OCI-M2 (cell line): ENCODE results near the gene HSD3B7.
"Not testable (repeated sequence)": the region's sequence is repeated elsewhere in the genome, so short reads cannot be mapped to it uniquely, and the experiment has no call there.

Source experiments
- DNase-seq: peaks from one replicate; lab custom pipeline; 2025; ENCODE audit not compliant: unreplicated experiment; lab: John Stamatoyannopoulos, UW

Gene HSD3B7

DNA sequence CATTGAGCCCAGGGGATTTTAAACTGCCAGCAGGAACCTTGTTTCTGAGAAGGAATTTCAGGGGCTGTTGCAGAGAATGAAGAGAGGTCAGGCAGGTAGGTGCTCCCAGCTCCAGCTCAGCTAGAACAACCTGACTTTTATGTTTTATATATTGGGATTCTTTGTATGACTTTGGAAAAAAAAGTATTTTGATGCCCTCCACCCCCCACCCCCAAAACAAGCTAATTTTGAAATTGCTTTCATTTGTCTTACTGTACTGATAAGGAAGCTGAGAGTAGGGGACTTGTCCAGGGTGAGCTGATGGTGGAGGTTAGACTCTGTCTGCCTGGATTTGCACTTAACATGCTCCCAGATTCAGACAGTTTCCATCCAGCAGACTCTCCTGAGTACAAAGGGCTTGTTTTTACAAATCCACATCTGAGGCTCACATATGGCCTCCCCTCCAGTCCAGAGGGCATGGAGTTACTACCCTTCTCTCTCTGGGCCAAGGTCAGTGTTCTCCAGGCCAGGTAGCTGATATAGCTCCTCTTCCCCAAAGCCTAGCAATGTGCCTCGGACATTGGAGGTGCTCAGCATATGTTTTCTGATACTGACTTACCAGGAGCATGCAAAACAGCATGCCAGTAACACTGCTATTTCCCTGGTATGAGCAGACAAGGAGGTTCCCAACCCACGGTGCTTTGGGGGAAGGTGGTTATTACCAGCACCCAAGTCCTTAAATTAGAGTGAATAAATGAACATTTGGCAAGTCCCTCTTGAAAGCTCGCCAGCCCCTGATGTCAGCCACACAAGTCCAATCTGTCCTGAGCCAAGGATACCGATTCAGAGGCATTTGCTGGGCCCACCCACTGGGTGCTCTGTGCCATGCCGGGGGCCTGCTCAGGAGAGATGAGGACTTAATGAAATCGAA lies 14.1 kb downstream of the HSD3B7 start:
- DNase-seq = no peak

DNA sequence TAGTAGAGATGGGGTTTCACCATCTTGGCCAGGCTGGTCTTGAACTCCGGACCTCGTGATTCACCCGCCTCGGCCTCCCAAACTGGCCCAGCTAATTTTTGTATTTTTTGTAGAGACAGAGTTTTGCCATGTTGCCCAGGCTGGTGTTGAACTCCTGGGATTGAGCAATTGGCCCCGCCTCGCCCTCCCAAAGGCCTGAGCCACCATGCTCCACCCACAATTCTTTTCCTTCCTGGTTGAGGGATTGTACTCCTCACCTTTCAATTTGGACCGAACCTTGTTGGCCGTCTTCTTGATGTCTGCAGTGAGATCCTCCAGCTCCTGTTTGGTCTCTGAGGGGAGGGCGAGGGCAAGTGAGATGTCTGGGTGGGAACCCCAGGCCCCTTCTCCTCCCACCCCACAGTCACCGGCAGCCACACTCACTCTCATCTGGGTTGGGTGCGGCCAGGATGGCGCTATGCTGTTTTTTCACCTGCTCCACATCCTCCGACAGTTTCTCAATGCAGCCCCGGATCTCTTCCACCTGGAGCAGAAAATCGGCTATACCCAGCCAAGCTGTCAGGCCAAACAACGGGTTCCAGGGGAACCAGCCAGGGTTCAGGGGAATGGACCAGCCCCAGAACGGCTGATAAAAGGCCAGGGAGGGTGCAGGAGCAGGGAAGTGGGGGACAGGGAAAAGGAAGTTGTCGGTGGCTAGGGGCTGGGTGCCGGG lies 15.8 kb downstream of the HSD3B7 start:
- no peak for DNase-seq

DNA sequence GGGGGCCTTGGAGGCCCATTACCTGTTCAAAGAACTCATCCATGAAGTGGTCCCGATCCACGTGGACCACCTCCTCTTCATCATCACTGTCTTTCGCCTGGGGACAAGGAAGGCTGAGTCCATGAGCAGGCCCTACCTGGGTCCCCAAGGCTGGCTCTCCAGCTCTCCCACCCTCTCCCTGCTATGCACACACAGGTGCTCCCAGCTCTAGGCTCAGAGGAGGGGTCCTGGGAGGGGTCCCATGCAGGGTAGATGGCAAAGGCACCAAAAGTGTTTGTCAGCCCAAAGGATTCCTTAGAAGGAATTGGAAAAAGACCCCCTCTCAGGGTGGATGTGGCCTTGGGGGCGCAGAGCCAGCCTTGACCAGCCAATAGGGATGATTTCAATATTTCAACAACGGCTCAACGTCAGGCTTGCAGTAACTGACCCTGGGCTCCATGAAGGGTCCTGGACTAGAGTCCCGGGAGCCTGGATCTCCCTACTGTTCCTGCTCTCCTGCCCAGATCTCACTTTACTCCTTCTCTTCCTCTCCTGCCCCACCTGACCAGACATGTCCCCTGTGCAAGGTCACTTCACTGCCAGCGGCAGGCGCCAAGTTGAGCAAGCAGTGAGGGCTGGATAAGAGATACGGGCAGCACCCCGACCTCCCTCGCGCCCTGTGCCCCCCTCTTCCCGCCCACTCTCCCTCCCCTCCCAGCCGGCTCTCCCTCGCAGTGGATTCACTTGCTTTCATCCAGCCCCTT lies 16.7 kb downstream of the HSD3B7 start:
- DNase-seq = no peak

DNA sequence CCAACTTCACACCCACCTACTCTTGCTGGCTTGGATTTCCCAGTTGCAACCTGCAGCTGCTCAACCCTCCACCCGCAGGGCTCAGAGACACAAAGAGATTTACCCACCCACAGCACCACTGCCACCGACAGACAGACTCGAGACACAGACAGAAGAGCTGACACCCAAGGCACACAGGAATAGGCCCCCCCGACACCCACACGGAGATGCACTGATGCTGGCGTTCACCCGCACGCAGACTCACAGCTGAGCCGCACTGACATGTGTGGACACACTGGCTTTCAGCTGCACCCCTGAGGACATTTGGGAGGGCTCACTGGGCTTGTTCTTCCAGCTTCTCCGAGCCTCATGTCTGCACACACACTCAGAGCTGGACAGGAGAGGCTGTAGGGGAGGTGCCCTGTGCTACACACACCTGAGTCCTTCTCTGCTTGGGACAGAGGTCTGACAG lies 17.3 kb downstream of the HSD3B7 start:
- DNase-seq = no peak

DNA sequence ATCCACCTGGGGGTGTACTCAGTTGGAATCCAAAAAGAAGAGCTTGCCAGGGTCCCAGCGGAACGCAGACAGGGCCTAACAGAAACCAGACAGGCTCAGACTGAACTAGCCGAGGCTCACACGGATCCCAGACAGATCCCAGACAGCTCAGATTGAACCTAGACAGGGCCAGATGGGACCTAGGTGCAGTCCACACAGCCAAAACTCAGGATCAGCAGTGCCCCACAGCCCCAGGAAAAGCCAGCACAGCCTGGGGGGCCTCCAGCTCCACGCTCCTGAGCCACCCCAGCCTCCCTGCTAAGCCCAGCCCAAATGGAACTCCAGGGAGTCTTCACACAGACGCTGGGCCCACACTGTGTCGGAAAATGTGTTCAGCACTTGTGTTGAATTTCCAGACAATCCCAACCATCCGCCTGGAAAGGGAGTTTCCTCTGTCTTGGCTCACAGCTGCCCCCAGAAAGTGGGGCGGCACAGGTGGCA lies 17.9 kb downstream of the HSD3B7 start:
- DNase-seq = no peak

DNA sequence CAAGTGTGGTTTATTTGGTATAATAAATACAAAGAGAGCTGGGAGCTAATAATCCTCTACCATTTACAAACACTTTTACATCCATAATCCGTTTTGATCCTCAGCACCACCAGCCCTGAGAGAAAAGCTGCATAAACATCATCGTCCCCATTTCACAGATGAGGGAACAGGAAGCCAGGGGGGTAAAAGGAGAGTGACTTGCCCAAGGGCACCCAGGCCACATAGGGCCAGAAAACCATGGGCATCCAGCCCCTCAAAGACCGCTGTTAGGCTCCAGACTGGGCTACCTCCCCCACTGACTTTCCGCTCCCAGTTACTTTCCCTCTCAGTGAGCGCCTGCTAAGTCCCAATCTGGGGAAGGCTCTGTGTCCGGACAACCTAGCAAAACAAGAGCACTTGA lies 18.7 kb downstream of the HSD3B7 start:
- DNase-seq = no peak

DNA sequence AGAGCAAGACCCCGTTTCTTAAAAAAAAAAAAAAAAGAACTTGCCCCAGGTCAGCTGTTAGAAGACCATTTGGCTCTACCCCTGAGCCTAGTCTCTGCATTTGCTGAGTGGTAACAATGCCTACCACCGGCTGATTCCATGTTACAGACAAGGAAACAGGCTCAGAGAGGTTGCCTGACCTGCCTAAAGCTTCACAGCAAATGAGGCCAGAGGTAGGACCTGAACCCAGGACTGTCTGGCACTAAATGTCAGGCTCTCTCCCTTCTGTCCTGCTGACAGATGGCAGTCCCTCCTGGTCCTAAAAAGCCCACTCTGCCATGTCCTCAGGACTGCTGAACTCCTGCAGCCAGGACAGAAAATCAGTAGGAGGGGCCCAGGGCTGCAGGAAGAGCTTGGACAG lies 19.7 kb downstream of the HSD3B7 start:
- DNase-seq = no peak

DNA sequence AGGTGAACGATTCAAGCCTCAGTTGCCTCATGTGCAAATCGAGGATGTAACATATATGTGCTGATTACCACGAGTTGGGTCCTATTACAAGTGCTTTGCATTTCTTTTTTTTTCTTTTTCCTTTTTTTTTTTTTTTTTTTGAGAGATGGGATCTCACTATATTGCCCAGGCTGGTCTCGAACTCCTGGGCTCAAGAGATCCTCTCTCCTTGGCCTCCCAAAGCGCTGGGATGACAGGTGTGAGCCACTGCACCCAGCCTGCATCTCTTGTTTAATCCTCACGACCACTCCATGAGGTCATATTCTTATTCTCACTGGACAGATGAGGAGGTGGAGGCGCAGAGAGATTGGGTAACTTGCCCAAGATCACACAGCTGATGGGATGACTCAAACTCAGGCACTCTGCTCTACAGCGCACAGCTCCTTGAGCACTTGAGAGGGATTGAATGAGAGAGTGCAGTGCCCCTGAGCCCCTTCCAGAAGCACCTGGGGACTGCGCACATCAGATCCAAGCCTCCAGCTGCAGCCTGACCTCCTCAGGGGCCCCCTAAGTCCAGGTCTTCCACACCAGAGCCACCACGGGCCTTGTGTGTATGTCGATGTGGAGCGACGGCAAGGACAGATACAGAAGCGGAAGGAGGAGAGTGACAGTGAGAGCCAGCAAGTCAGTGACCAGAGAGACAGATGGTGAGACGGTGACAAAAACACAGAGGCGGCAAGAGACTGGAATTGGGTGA lies 20.5 kb downstream of the HSD3B7 start:
- no peak for DNase-seq

DNA sequence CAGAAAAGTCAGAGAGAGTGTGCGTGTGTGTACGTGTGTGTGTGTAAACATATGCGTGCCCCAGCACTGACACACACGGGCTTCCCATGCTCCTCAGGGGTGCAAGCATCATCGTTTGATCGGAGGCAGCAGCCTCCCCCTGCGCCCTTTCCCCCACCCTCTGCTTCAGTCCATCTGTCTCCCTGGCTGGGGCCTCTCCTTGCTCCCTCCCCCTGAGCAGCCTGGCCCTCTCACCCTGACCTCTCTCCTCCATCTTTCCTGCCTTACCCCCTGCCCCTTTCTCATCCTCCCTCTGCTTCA lies 21.0 kb downstream of the HSD3B7 start:
- no peak for DNase-seq

DNA sequence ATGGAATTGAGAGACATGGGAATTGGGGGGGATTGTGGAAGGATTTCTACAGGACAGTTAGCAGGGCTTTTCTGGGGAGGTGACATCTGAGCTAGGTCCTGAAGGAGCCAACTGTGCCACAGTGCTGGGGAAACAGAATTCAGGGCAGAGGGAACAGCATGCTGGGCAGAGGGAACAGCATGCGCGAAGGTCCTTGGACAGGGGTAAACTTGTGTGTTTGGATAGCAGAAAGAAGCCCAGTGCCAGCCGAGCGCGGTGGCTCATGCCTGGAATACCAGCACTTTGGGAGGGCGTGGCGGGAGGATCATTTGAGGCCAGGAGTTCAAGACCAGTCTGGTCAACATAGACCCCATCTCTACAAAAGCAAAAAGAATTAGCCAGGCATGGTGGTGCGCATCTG lies 21.6 kb downstream of the HSD3B7 start:
- DNase-seq = no peak

DNA sequence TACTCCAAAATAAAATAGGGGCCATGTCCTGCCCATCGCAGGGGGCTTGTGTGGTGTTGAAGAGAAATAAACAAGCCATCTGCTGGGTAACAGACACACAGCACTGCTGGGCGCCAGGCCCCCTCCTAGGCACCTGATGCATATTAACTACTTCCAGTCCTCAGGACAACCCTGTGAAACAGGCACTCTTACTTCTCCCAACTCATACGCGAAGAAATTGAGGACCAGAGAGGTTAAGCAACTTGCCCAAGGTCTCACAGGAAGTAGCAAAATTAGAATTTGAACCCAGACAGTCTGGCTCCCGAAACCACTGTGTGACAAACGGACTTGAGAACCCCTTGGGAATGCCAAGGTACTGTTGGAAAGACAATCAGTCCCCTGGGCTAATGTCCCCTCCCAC lies 22.7 kb downstream of the HSD3B7 start:
- DNase-seq = no peak

DNA sequence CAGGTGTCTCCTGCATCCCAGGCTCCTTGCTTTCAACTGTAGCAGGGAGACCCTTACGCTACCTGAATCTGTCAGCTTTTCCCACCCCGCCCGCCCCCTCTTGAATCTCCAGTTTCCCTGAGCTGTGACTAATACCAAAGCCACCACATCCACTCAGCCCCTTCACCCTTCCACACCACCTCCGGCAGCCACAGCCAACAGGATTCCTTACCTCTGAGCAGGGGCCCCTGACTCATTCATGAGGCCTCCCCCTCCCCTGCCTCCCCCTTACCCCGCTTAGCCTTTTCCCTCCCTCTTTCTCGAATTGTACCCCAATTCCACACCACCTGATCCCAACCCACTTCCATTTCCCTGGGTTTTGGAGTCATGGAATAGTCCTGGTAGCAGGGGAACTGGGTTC lies 23.1 kb downstream of the HSD3B7 start:
- DNase-seq = no peak

DNA sequence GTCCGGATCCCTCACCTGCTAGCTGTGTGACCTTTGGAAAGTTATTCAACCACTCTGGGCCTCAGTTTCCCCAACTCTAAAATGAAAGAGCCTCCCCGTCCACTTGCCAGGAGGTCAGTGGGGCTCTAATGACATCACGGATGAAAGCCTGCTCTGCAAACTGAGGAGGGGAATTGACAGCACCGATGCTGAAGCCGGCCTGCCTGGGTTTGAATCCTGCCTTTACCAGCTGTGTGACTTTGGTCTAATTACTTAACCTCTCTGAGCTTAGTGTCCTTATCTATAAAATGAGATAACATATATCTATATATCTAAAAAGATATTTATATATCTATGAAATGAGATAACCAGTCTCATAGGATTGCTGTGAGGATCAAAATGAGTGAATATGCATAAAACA lies 23.5 kb downstream of the HSD3B7 start:
- no peak for DNase-seq

DNA sequence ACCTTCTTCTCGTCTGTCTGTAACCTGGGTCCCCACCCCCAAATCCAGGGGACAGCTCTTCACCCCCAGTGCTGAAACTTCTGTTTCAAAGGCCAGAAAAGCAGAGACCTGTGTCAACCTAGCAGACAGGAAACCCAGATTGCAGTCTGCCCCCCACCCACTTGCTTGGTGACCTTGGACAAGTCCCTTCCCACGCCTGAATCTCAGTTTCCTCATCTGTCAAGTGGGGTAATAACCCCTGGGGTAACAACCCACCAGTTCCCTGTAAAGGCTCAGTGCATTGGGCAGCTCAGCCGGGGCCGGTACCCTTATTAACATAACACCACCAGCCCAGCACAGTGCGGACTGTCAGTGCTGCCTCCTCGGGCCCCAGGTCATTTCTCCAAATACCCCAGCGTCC lies 24.1 kb downstream of the HSD3B7 start:
- DNase-seq = no peak

DNA sequence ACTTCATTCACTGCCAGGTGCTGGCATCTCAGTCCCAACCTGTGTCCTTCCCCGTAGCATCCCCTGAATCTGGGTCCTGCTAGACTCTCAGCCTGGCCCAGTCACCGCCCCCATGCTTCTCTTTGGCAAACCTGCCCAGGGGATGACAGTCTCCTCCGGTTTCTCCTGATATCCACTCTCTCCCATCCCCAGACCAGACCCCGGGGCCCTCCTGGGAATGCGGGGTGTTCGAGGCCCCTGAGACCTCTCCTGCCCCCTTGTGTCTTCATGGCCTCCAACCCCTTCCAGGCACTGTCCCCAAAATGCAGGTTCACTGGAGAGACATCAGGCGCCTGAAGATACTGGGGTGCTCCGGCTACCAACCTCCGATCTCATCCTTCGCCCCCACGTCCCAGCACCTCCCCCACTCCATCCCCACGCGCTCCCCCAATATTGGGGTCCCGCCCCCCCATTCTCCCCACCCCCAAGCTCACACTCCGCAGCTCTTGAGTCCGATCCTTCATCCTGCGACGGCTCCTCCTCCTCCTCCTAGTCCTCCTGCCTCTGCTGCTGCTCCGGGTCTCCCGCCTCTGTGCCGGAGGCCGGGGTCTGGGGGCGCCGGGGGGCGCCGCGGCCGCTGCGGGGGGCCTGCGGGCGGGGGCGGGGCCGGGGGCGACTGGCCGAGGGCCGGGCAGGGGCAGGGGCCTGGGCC lies 25.0 kb downstream of the HSD3B7 start:
- DNase-seq = no peak

DNA sequence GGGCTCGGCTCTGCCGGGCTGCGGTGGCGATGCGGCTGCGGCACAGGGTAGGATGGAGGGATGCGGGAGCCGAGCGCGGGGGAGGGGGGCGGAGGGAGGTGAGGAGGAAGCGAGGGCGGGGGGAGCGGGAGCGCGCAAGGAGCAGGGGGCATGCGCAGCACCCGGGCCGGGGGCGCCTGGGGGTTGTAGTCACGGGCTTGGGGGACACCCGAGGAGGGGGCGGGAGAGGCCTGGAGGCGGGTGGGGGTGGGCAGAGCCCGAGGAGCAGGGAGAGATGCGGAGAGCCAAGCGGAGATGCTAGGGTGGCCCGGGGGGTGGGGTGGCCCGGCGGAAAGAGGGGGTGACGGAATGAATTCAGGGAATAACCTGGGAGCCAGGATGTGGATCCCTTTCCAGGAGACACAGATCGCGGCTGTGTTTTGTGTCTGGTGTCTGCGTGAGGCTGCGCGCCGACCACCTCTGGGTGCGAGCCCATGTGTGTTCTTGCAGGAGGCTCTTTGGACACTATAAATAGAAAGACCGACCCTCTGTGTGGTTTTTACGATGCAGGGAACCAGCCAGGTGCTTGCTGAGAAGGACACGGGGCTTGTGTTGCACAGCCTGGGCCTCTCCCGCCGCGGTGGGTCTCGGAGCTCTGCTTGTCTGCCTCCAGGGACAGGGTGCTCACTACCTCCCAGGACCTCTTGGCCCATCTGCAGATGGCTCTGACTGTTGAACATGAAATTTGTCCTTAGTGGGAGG lies 25.7 kb downstream of the HSD3B7 start, which contains the start of gene STX1B:
STX1B (minus strand) TSS at position 54 of the 741 bp plus-strand sequence. CDS start 242 bp downstream, outside the sequence.
- no peak for DNase-seq

DNA sequence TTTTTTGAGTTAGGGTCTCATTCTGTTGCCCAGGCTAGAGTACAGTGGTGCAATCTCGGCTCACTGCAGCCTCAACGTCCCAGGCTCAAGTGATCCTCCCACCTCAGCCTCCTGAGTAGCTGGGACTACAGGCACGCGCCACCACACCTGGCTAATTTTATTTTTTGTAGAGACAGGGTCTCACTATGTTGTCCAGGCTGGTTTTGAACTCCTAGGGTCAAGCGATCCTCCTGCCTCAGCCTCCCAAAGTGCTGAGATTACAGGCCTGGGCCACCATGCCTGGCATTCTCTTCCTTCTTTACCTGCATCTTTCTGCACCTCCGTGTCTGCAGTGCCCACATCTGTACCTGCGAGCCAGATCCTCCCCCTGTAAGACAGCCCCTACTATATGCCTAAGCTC lies 26.8 kb downstream of the HSD3B7 start:
- DNase-seq = not testable (repeated sequence)

DNA sequence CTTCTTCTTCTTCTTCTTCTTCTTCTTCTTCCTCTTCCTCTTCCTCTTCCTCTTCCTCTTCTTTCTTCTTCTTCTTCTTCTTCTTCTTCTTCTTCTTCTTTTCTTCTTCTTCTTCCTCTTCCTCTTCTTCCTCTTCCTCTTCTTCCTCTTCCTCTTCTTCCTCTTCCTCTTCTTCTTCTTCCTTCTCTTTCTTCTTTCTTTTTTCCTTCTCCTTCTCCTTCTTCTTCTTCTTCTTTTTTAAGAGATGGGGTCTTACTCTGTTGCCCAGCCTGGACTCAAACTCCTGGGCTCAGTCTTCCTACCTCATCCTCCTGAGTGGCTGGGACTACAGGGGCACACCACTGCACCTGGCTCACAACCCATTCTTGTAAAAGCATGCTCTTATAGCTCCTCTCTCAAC lies 28.3 kb downstream of the HSD3B7 start:
- DNase-seq = not testable (repeated sequence)

DNA sequence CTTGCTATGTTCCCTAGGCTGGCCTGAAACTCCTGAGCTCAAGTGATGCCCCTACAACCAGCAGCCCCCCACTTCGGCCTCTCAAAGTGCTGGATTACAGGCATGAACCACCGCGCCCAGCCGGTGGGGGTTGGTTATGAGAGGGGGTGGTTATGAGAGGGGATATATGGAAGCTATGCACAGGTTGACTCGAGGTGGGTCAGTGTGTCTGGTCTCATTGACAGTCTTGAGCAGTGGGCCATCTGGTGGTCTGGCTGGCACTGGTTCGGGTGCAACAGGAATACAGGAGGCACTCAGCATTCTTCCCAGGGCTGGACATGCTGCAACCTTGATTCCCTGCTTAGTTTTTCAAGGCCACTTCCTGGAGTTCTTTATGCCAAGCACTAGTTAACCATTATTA lies 31.0 kb downstream of the HSD3B7 start:
- no peak for DNase-seq

DNA sequence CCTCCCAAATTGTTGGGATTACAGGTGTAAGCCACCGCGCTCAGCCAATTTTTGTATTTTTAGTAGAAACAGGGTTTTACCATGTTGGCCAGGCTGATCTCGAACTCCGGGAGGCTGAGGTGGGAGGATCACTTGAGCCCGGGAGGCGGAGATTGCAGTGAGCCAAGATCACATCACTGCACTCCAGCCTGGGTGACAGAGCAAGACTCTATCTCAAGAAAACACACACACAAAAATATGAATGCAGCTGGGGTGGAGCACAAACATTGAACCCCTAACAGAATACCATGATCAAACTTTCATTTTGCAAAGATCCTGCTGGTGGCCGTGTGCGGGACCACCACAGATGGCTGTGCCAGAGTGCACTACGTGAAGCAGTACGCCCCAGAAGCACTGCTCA lies 32.7 kb downstream of the HSD3B7 start:
- DNase-seq = not testable (repeated sequence)
